IMR-90 (cell line): ENCODE results near the gene ALOX12B.
"Not testable (repeated sequence)": the region's sequence is repeated elsewhere in the genome, so short reads cannot be mapped to it uniquely, and the experiment has no call there.

Source experiments
- BHLHE40 ChIP-seq: fragments of 150-350 bp; IDR thresholded peaks from 2 replicates; pipeline ENCODE4 v1.6.1; 2016; ENCODE audit warnings: mild to moderate bottlenecking, low read depth, low read length
- CEBPB ChIP-seq: IDR thresholded peaks from 2 replicates; pipeline ENCODE4 v1.6.1; 2012; ENCODE audit warnings: low read depth, low read length, improper control_type of control experiment
- CTCF ChIP-seq: conservative IDR thresholded peaks from 2 replicates; pipeline ENCODE4 v1.5.1; 2012; ENCODE audit warnings: mild to moderate bottlenecking, low read depth, low read length, improper control_type of control experiment
- FOS ChIP-seq: fragments of 150-350 bp; IDR thresholded peaks from 2 replicates; pipeline ENCODE4 v1.6.1; 2016; ENCODE audit warnings: low read depth, low read length
- MAZ ChIP-seq: IDR thresholded peaks from 2 replicates; pipeline ENCODE4 v1.6.1; 2012; ENCODE audit warnings: low read depth, mild to moderate bottlenecking, low read length, improper control_type of control experiment, moderate library complexity, borderline replicate concordance
- MXI1 ChIP-seq: IDR thresholded peaks from 2 replicates; pipeline ENCODE4 v1.6.1; 2012; ENCODE audit warnings: low read depth, mild to moderate bottlenecking, low read length, moderate library complexity, borderline replicate concordance
- POLR2A ChIP-seq: IDR thresholded peaks from 2 replicates; pipeline ENCODE4 v1.6.1; 2012; ENCODE audit warnings: mild to moderate bottlenecking, low read depth, low read length
- RAD21 ChIP-seq: IDR thresholded peaks from 2 replicates; pipeline ENCODE4 v1.6.1; 2012; ENCODE audit warnings: low read length, improper control_type of control experiment
- RCOR1 ChIP-seq: IDR thresholded peaks from 2 replicates; pipeline ENCODE4 v1.6.1; 2012; ENCODE audit warnings: mild to moderate bottlenecking, low read length, improper control_type of control experiment; ENCODE audit not compliant: insufficient replicate concordance
- RFX5 ChIP-seq: IDR thresholded peaks from 2 replicates; pipeline ENCODE4 v1.8.0; 2012; ENCODE audit warnings: low read depth, mild to moderate bottlenecking, low read length, moderate library complexity
- SMC3 ChIP-seq: fragments of 150-350 bp; IDR thresholded peaks from 2 replicates; pipeline ENCODE4 v1.6.1; 2016; ENCODE audit warnings: low read depth, mild to moderate bottlenecking, antibody characterized with exemption, low read length, moderate library complexity
- TF ChIP-seq, protein P1 (sequence below): fragments of 150-350 bp; IDR thresholded peaks from 2 replicates; pipeline ENCODE4 v1.6.1; 2016; ENCODE audit warnings: low read depth, mild to moderate bottlenecking, low read length, moderate library complexity, borderline replicate concordance
- TF ChIP-seq, protein P2 (sequence below): fragments of 150-350 bp; IDR thresholded peaks from 2 replicates; pipeline ENCODE4 v1.6.1; 2017; ENCODE audit warnings: mild to moderate bottlenecking, antibody characterized with exemption, low read length, low read depth

DNA sequence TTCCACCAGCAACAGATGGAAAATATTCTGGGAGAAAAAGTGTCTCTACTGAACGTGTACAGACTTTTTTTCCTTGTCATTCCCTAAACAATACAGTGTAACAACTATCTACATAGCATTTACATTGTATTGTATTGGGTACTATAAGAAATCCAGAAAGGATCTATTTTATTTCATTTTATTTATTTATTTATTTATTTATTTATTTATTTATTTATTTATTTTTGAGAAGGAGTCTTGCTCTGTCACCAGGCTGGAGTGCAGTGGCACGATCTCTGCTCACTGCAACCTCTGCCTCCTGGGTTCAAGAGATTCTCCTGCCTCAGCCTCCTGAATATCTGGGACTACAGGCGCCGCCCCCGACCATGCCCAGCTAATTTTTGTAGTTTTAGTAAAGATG is 9.6 kb downstream of the ALOX12B start:
- TF ChIP-seq, protein P1, sequence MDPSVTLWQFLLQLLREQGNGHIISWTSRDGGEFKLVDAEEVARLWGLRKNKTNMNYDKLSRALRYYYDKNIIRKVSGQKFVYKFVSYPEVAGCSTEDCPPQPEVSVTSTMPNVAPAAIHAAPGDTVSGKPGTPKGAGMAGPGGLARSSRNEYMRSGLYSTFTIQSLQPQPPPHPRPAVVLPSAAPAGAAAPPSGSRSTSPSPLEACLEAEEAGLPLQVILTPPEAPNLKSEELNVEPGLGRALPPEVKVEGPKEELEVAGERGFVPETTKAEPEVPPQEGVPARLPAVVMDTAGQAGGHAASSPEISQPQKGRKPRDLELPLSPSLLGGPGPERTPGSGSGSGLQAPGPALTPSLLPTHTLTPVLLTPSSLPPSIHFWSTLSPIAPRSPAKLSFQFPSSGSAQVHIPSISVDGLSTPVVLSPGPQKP = not testable (repeated sequence)
- not testable (repeated sequence) for TF ChIP-seq CTCF, RCOR1, RAD21, POLR2A, CEBPB, BHLHE40, FOS, RFX5, MXI1, SMC3, MAZ
- TF ChIP-seq, protein P2, sequence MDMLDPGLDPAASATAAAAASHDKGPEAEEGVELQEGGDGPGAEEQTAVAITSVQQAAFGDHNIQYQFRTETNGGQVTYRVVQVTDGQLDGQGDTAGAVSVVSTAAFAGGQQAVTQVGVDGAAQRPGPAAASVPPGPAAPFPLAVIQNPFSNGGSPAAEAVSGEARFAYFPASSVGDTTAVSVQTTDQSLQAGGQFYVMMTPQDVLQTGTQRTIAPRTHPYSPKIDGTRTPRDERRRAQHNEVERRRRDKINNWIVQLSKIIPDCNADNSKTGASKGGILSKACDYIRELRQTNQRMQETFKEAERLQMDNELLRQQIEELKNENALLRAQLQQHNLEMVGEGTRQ = not testable (repeated sequence)
